DLD1 (cell line): ENCODE measurements around the gene PAM16.
"Not testable (repeated sequence)": the region's sequence is repeated elsewhere in the genome, so short reads cannot be mapped to it uniquely, and the experiment has no call there.

ENCODE experiments used
- in situ Hi-C: cut with HindIII; loops from 2 replicates; pipeline ENCODE4 v1.10.0; 2017; ENCODE audit warnings: low sequenced_read_pairs

The PAM16 gene

DNA sequence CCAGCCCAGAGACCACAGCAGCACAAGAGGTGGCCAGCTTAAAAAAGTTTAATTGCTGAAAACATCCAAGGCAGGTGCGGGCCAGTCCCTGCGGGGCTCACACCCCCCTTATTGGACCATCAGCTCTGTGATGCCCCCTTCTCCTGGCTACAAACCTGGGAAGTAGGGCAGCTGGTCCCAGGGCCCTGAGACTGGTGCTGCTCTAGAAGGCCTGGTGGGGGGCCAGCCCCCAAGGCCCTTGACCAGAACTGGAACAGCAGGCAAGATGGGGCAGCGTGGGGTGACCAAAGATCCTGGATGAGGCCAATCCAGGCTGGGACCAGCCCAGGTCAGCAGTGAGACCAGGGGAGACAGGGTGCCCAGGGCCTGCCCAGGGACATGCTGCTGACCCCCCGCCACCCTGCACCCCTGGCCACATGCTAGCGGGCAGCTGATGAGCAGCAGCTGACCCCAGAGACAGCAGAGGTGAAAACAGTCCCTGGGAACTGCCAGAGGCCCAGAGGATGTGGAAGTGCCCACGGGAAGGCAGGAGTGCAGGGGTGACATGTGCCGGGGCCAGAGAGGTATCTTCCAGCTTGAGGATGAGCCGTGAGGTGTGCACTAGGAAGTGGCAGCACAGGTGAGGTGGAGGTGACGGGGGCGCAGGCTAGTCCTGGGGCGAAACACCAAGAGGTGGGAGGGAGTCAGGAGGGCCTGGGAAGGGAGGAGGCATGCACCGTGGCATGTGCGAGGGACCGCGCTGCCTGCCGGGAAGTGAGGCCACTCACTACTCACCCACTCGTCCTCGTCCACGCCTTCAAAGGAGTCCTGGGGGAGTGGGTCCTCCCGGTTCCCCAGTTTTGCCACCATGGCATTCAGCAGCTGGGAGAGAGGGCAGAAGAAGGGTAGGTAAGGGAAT, 3.6 kb upstream of the PAM16 start:
- in situ Hi-C loops: no loop called here

DNA sequence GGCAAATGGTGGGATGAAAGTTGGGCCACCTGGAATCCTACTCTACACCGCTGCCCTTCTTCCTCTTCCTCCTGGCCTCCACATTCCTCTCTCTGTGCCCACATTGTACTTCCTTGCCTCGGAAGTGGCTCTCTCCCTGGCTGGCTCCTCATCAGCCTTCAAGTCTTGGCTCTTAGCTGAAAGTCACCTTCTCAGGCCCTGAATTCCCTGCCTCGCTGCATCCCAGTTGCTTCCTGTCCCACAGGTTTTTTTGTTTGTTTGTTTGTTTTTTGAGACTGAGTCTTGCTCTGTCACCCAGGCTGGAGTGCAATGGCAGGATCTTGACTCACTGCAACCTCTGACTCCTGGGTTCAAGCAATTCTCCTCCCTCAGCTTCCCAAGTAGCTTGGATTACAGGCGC, 2.6 kb upstream of the PAM16 start:
- in situ Hi-C loops: no loop called here

DNA sequence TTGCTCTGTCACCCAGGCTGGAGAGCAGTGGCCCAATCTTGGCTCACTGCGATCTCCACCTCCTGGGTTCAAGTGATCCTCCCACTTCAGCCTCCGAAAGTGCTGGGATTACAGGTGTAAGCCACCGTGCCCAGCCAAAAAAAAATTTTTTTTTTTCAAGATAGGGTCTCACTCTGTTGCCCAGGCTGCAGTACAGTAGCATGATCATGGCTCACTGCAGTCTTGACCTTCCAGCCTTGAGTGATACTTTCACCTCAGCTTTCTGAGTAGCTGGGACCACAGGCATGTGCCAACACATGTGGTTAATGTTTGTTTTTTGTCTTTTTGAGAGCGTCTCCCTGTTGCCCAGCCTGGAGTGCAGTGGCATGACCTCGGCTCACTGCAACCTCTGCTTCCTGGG, 1.7 kb upstream of the PAM16 start:
- in situ Hi-C loops: no loop called here

DNA sequence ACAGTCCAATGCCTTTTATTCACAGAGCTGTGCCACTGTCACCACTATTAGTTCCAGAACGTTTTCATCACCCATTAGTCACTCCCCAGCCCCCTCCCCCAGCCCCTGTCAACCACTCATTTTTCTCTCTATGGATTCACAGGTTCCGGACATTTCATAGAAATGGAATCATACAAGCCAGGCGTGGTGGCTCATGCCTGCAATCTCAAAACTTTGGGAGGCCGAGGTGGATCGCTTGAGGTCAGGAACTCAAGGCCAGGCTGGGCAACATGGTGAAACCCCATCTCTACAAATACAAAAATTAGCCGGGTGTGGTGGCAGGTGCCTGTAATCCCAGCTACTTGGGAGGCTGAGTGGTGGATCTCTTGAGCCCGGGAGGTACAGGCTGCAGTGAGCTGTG, 759 bp upstream of the PAM16 start:
- in situ Hi-C loops: no loop called here

DNA sequence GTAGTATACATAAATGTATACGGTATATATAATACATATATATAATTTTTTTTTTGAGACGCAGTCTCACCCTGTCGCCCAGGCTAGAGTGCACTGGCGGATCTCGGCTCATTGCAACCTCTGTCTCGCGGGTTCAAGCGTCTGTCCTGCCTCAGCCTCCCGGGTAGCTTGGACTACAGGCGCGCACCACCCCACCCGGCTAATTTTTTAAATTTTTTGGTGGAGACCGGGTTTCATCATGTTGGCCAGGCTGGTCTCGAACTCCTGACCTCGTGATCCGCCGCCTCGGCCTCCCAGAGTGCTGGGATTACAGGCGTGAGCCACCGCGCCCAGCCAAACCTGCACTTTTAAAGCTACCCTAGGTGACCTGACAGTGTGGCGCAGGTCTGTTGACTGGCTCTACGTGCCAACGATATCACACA, 745 bp downstream of the PAM16 start:
- in situ Hi-C loops: no loop called here

DNA sequence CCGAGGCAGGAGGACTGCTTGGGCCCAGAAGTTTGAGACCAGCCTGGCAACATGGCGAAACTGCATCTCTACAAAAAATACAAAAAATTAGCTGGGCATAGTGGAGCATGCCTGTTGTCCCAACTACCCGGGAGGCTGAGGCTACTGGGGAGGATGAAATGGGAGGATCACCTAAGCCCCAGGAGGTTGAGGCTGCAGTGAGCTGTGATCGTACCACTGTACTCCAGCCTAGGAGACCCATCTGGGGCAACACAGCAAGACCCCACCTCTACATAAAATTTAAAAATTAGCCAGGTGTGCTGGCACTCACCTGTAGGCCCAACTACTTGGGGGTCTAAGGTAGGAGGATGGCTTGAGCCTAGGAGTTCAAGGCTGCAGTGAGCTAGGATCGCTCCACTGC, 1.8 kb downstream of the PAM16 start:
- in situ Hi-C loops: no loop called here

DNA sequence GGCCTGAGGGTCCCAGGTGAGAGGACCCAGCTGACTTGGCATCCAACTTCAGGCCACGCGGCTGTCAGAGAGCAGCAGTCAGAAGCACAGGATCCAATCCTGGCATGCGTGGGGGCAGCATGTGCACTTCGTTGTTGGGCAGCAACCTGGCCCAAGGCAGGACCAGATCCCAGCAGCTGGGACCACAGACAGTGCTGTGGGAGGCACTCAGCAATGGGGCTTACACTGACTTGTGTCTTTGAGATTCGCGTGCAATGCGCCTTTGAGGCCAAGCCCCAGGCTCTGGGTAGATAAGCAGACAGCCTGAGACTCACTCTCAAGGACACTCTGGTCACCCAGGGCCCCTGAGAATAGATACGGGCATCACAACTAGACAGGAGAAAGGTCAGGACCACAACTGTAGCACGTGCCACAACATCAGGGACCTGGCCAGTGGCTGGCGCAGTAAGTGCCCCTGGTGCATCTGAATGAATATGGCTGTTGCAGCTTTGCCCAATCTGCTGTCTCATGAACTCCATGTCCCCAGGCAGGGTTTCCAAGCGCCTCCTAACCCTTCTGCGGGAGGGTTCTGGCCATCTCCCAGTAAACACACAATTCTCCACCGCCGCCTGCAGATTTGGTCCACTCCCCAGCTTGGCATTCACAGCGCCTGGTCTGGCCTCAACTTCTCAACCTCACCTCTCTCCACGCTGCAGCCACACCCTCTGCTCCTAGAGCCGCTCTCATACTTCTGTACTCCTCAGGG, 3.2 kb downstream of the PAM16 start:
- in situ Hi-C loops: no loop called here

DNA sequence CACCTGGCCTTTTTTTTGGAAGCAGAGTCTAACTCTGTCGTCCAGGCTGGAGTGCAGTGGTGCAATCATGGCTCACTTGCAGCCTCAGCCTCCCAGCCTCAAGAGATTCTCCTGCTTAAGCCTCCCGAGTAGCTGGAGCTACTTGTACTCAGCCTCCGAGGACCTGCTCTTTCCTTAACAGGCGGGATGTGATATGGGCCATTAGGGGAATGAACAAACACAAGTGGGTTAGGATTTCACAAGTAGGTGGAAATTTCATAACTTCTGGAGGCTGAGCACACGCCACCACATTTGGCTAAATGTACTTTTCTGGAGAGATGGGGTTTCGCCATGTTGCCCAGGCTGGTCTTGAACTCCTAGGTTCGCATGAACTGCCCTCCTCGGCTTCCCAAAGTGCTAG, 4.1 kb downstream of the PAM16 start:
- in situ Hi-C loops: no loop called here

DNA sequence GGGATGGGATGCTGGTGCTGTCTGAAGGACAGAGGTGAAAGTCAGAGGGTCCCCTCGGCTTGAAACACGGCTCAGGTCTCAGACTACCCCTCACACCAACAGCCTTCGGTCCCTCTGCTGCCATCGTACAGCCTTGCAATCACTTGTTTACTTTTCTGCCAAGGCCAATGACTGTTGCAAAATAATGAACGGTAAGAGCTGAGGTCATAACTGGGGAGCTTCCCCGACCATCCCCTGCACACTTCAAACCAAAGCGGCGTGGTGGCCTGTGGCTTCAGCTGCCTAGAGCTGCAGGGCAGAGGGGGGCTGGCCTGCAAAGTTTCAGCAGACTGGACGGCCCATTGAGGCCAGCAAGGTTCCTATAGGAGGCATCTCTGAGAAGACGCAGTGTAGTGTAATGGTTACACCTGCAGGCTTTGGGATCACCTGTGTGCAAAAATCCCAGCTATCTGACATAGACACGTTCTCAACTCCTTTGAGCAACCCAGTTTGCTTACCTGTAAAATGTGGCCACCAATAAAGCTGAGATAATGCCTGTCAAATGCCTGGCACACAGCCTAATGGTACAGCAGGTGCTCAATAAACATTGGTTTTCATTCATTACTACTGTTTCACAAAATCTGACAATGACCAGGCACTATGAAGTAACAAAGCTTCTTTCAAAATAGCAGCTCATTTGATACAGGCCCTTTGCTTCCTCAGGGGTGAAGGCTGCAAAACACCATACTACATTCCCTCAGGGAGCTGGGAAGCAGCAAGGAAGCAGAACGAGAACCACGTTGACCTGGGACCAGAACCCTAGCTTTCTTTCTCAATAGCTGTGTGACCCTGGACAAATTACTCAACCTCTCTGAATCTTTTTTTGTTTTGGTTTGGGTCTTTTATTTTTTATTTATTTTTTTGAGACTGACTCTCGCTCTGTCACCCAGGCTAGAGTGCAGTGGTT, 5.0 kb downstream of the PAM16 start:
- in situ Hi-C loops: no loop called here

DNA sequence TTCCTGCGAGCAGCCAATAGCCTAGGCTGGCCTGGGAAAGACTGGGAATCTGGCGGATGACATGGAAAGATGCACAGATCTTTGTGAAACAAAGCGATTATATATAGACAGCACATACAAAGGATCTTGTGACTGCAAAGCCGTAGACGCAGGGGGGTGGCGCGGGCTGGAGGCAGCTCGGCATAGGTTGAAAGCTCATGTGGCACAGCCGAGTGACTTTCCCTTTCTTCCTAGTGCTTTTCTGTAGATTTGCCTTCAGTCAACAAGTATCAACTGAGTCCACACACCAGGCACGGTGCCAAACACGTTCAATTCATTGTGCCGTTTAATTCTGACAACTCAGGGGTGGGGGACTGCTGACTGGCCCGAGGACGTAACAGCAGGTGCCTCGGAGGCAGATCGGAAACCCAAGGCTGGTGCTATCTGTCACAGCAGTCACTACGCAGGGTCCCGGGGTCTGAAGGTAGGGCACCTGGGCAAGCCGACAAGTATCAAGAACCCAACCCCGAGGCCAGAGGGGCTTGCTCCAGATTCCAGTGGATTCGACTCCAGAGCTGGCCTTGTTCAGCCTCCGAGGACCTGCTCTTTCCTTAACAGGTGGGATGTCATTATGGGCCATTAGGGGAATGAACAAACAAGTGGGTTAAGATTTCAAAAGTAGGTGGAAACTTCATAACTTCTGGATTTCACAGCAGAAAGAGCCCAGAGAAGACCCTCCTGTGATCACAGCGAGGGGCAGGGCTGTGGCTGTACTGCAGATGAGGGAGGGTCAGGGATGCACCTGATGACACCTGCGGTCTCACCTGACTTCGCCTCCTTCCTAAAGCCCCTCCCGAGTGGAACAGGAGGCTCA, 5.9 kb downstream of the PAM16 start:
- in situ Hi-C loops: no loop called here

DNA sequence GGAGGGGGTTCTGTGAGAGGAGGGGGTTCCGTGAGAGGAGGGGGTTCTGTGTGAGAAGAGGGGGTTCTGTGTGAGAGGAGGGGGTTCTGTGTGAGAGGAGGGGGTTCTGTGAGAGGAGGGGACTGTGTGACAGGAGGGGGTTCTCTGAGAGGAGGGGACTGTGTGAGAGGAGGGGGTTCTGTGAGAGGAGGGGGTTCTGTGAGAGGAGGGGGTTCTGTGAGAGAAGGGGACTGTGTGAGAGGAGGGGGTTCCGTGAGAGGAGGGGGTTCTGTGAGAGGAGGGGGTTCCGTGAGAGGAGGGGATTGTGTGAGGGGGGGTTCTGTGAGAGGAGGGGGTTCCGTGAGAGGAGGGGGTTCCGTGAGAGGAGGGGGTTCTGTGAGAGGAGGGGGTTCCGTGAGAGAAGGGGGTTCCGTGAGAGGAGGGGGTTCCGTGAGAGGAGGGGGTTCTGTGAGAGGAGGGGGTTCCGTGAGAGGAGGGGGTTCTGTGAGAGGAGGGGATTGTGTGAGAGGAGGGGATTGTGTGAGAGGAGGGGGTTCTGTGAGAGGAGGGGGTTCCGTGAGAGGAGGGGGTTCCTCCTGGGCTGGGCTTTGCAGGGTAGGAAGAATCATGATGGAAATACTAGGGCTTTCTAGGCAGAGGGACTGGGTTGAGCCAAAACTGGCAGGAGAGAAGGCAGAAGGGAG, 6.7 kb downstream of the PAM16 start:
- in situ Hi-C loops: not testable (repeated sequence)

DNA sequence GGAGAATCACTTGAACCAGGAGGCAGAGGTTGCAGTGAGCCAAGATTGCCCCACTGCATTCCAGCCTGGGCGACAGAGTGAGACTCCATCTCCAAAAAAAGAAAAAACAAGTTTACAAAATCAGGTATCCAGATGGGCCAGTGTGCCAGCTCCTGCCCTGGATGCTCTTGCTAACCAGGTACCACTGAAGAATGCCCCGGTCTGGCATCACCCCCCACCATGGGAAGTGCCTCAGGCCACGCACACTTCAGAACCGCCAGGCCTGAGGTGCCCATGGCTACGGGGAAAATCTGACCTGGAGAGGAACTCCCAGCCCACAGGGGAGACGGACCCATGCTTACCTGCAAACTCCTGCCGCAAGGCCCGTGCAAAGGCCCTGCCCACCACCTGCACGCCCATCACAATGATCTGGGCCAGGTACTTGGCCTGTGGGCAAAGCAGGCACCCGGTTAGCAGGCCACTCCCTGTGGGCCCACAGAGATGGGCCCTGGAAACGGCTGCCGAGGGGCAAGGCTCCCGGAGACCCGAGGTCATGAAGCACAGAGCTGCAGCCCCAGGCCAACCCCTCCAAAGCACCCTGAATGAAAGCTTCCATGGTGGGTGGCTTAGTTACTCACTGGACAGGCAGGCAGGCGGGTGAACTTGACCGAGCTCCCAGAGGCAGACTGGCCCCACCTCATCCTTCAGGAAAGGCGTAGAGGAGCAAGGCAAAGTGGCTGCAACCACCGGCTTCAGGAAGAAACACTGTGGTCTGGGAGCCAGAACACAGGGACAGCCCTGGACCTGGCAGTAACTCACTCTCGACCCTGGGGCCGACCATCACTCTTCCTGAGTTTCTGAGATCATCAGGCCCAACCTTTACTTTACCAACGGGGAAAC, 8.0 kb downstream of the PAM16 start:
- in situ Hi-C loops: no loop called here

DNA sequence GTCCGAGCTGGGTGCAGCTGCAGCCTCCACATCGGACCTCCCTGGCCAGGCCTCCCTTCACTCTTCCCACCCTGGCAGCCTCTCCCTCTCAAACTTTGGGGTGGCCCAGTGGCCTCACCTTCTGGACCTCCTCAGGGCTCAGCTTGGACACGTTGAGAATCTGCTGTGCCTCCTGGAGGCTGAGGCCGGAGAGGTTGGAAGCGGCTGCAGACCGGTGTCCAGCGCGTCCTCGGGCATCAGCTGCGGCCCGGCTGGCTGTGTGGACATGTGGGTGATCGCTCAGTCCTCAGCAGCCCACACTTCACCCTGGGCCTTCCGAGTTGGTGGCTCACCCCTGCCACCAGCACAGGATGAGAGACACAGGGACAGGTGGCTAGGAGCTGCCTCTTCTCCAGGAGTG, 9.9 kb downstream of the PAM16 start:
- in situ Hi-C loops: no loop called here

DNA sequence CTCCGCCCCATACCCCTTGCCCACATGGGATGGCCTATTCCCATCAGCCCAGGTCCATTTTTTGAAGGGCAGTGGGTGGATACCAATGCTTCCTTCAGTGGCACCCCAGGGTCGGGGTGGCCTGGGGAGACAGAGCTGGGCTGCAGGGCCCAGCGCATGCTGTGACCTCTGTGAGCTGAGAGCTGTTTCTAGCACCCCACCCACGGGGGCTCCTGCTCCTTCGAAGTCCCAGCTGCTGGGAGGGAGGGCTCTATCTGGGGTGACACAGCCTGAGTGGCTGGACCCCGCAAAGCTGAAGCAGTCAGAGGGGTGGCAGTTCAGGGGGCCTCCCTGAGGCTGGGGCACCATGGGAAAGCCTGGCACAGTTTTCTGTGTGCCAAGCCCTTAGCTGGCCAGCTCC, 10.7 kb downstream of the PAM16 start:
- in situ Hi-C loops: no loop called here

DNA sequence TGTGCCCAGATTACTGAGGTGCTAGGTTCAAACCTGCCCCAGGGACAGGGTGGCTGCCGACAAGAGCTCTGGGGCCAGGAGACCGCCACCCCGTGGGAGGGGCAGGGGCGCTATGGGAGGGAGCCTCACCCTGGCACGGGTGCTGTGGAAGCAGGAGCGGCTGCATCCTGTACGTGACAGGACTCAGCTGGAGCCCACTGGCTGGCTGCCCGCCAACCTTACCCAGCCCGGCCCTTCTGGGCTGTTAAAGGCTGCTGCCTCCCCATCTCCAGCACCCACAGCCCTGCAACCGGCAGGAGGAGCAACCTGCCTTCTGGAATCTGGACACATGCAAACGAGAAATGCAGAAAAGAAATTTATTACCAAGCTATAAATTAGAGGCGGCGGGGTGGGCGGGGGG, 11.2 kb downstream of the PAM16 start:
- in situ Hi-C loops: no loop called here

DNA sequence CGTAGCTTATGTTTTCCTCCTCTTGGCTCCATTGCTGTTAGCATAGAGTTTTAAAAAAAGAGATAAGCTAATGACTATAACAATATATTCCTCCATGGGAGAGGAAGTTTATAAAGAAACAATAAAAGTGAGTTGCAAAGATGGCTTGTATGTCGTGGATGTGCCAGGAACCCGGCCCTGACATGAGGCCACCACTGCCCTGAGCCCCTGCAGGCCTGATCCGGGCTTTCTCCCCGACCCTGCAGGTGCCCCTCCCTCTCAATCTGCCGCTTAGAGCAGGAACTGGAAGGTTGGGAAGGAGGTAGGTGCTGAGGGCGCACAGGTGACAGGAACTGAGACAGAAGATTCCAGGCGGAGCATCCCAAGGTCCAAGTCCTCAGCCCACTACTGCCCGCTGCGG, 11.7 kb downstream of the PAM16 start:
- in situ Hi-C loops: no loop called here

DNA sequence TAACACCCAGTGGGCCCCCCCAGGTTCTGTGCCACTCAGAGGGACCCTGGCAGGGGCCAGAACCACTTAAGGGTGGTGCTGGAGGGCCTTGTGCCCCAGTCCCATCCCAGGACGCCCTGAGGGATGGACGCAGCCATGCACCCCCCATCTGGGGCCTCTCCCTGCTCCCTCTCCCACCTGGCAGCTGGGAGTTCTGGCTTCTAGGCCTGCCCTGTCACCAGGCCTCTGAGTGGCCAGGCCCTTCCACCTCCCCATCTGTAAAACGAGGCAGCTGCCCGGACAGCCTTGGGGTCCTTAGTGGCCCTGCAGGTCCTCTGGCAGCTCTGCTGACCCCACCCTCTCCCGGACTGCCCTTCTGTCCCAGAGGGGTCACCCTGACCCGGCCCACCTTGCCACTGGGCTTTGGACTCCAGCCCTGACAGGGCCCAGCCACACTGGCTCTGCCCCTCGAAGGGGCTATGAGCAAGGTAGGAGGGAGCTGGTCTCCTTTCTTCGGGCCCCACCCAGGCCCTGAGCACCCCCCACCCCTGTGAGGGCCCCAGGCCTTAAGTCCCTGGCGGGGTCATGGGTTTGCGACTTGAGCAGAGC, 12.3 kb downstream of the PAM16 start:
- in situ Hi-C loops: no loop called here

DNA sequence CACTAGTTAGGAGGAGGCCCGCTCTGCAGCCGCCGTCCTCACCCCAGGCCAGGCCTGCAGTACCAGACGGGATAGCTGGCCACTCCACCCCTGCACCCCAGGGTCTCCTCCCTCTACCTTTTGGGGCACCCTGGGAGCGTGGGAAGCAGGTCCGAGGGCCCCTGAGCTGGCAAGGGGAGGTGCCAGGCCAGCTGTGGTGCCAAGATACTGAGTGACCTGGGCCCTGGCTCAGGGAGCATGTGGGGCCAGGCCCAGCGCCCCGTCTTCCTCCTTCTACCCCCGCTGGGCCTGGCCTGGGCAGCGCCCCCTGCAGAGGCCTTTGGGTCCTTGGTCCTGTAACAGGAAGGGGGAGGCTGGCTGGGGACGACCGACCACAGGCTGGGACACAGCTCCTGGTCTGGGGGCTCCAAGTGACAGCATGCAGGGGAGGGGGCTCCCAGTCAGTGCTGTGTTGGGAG, 13.0 kb downstream of the PAM16 start:
- in situ Hi-C loops: no loop called here
